Kidney (tissue), 14 donors: ENCODE data around the gene NF1. TPM values are rescaled to one million over a fixed set of nuclear protein-coding genes. Genes with fewer than 3 reads are reported as not detected.

ENCODE experiments used
- DNase-seq, 5 donors: peaks; one replicate each; pipeline ENCODE4 v3.0.0-alpha.2; 2013 to 2020
- FAIRE-seq: peaks from 2 replicates; lab custom pipeline; 2012; peaks lifted over from hg19 to GRCh38; lab: Jason Lieb, UNC
- H3K27ac ChIP-seq, 2 donors: one replicate each; pipeline ENCODE4 v1.7.0; 2013; ENCODE audit warnings: low read depth in 2 of 2, low read length in 2 of 2, inconsistent platforms in 1 of 2
- H3K27me3 ChIP-seq: one replicate; pipeline ENCODE4 v1.7.1; 2013; ENCODE audit warnings: low read length, inconsistent platforms; ENCODE audit not compliant: control insufficient read depth, insufficient read depth
- H3K36me3 ChIP-seq, 3 donors: one replicate each; pipeline versions ENCODE4 v1.7.0 to v1.7.1; 2013; ENCODE audit warnings: low read length in 3 of 3, control low read depth in 1 of 3, inconsistent platforms in 1 of 3; ENCODE audit not compliant: insufficient read depth in 3 of 3, control insufficient read depth in 2 of 3
- H3K4me1 ChIP-seq, 3 donors: one replicate each; pipeline versions ENCODE4 v1.7.0 to v1.7.1; 2013; ENCODE audit warnings: low read length in 3 of 3, inconsistent platforms in 1 of 3, low read depth in 1 of 3; ENCODE audit not compliant: control insufficient read depth in 2 of 3, insufficient read depth in 2 of 3
- H3K4me3 ChIP-seq, 3 donors: one replicate each; pipeline versions ENCODE4 v1.7.0 to v1.8.1; 2013; ENCODE audit warnings: low read length in 3 of 3, control low read depth in 1 of 3, inconsistent platforms in 1 of 3
- H3K9ac ChIP-seq, 3 donors: one replicate each; pipeline versions ENCODE4 v1.7.0 to v1.7.1; 2013; ENCODE audit warnings: low read length in 3 of 3, control low read depth in 1 of 3, inconsistent platforms in 1 of 3
- H3K9me3 ChIP-seq, 3 donors: one replicate each; pipeline versions ENCODE4 v1.7.0 to v1.7.1; 2013; ENCODE audit warnings: low read length in 3 of 3, control low read depth in 1 of 3, inconsistent platforms in 1 of 3; ENCODE audit not compliant: control insufficient read depth in 2 of 3, insufficient read depth in 1 of 3
- CTCF ChIP-seq: IDR thresholded peaks from 3 replicates; pipeline ENCODE4 v1.5.1; 2012; ENCODE audit warnings: mild to moderate bottlenecking, moderate library complexity, borderline replicate concordance; ENCODE audit not compliant: insufficient read depth; ENCODE audit errors: extremely low read depth
- intact Hi-C: fragments of 100-400 bp; cut with DNase I; formaldehyde crosslinking; loops from one replicate; pipeline ENCODE4 v1.11.1; 2022
- polyA plus RNA-seq: library from polyadenylated mRNA; stranded (reverse); fragments of 350-450 nt; fragmentation: Illumina TruSeq; extraction: RNeasy Lipid Tissue Mini Kit (QIAGEN cat#74804); gene quantifications from one replicate; pipeline ENCODE4 v1.2.3, GENCODE V29; 2014; ENCODE audit warnings: low read depth, low replicate concordance; ENCODE audit not compliant: insufficient read depth
- total RNA-seq: library from RNA; stranded (reverse); fragmentation: NEBNext Ultra II Directional; extraction: Animal tissue kit (Norgen Biotek cat#: 25700); gene quantifications from one replicate; pipeline ENCODE4 v1.2.1, GENCODE V29; 2021
- donor health status: control.
- donor health status: control.
- donor health status: control.
- donor health status: control.
- donor health status: control.
- donor health status: DM: yes; HTN: yes; CAD: no.
- donor health status: Normal renal cell carcinoma (clear cell type).

The NF1 gene
- total and polyA plus RNA-seq, 2 donors from 2014 or later: 7.8 to 61.3 TPM

GRCh38 chr17:31231852-31232251, 137.1 kb downstream of the NF1 start:
- TF ChIP-seq CTCF: no peak
- DNase-seq (no peak), FAIRE-seq (no peak)
- H3K36me3 ChIP-seq: peaks cover 17 to 47% (median 24%) of the 10 kb centered on the region in 3 donors
- H3K4me1 ChIP-seq: no peaks in the 10 kb centered on the region
- intact Hi-C loops: no loop called here
- no peak overlapping the region for H3K9ac ChIP-seq
- H3K27me3 ChIP-seq: no peaks in the 10 kb centered on the region
- no peak overlapping the region for H3K4me3 ChIP-seq
- no peak overlapping the region for H3K27ac ChIP-seq
- no peaks in the 10 kb centered on the region for H3K9me3 ChIP-seq

- Histone ChIP-seq H3K27ac (no peak overlapping the region), H3K36me3 (peaks cover 12 to 30% (median 21%) of the 10 kb centered on the region in 3 donors), H3K27me3 (no peaks in the 10 kb centered on the region), H3K9me3 (no peaks in the 10 kb centered on the region), H3K9ac (no peak overlapping the region), H3K4me3 (no peak overlapping the region), H3K4me1 (no peaks in the 10 kb centered on the region)
- intact Hi-C loops: no loop called here
- TF ChIP-seq CTCF: no peak
- FAIRE-seq (no peak), DNase-seq (no peak)
These were observed 140.3 kb downstream of the NF1 start for GRCh38 chr17:31235110-31235509.

GRCh38 chr17:31236137-31236536, 141.4 kb downstream of the NF1 start:
- intact Hi-C loops: no loop called here
- H3K36me3 ChIP-seq: peaks cover 11 to 27% (median 17%) of the 10 kb centered on the region in 3 donors
- H3K27me3 ChIP-seq: no peaks in the 10 kb centered on the region
- H3K9me3 ChIP-seq: no peaks in the 10 kb centered on the region
- FAIRE-seq (no peak), DNase-seq (no peak)
- H3K4me1 ChIP-seq: no peaks in the 10 kb centered on the region
- no peak for TF ChIP-seq CTCF
- H3K27ac ChIP-seq: no peak overlapping the region
- H3K4me3 ChIP-seq: no peak overlapping the region
- H3K9ac ChIP-seq: no peak overlapping the region

- H3K4me3 ChIP-seq: no peak overlapping the region
- H3K27ac ChIP-seq: no peak overlapping the region
- no peak for DNase-seq
- TF ChIP-seq CTCF: no peak
- intact Hi-C loops: no loop called here
- FAIRE-seq: no peak
- no peaks in the 10 kb centered on the region for H3K27me3 ChIP-seq
- H3K4me1 ChIP-seq: no peaks in the 10 kb centered on the region
- H3K36me3 ChIP-seq: peaks cover 13 to 31% (median 17%) of the 10 kb centered on the region in 3 donors
- no peak overlapping the region for H3K9ac ChIP-seq
- no peaks in the 10 kb centered on the region for H3K9me3 ChIP-seq
These were observed 141.9 kb downstream of the NF1 start for GRCh38 chr17:31236712-31237111.
